PC-3 (cell line): ENCODE measurements around the gene ADD3. TPM values are rescaled to one million over a fixed set of nuclear protein-coding genes. Genes with fewer than 3 reads are reported as not detected.

Source experiments
- ATAC-seq: fragments of 200-7000 bp; cut with Tn5 transposase; 2 replicates; pipeline ENCODE4 v1.9.1; 2020; ENCODE audit warnings: mild to moderate bottlenecking, moderate library complexity
- BruUV-seq: library from RNA; stranded (reverse); fragments of 400-500 nt; replicated peaks from 2 replicates; lab custom pipeline; 2021; lab: Mats Ljungman, UMichigan
- CTCF ChIA-PET: fragments of 300-600 bp; sonication (Branson Sonifier 250); formaldehyde crosslinking; loops from one replicate; lab custom pipeline; 2022; ENCODE audit warnings: antibody characterized with exemption; lab: Charles Lee
- POLR2A ChIA-PET: fragments of 300-600 bp; sonication (Branson Sonifier 250); formaldehyde crosslinking; loops from one replicate; lab custom pipeline; 2022; ENCODE audit warnings: antibody characterized with exemption; ENCODE audit not compliant: unreplicated experiment; lab: Charles Lee
- DNase-seq: peaks from one replicate; pipeline ENCODE4 v3.0.0-alpha.2; 2015
- H2AFZ ChIP-seq: fragments of 300-600 bp; sonication (generic); 2 replicates; pipeline ENCODE4 v1.6.0; 2016; ENCODE audit warnings: antibody characterized with exemption, low read length
- H3F3A ChIP-seq: fragments of 300-600 bp; sonication (generic); one replicate; pipeline ENCODE4 v1.6.0; 2017; ENCODE audit warnings: antibody characterized with exemption, low read length, control low read depth, mild to moderate bottlenecking; ENCODE audit not compliant: unreplicated experiment
- H3K27ac ChIP-seq: fragments of 300-600 bp; sonication (generic); 2 replicates; pipeline ENCODE4 v1.5.1; 2016; ENCODE audit warnings: mild to moderate bottlenecking, low read length
- H3K27me3 ChIP-seq: fragments of 300-600 bp; sonication (generic); 2 replicates; pipeline ENCODE4 v1.6.1; 2016; ENCODE audit warnings: low read length, mixed read lengths
- H3K36me3 ChIP-seq: fragments of 300-600 bp; sonication (generic); 2 replicates; pipeline ENCODE4 v1.6.1; 2016; ENCODE audit warnings: low read depth, mixed run types, low read length, mixed read lengths
- H3K4me1 ChIP-seq: fragments of 300-600 bp; sonication (generic); 2 replicates; pipeline ENCODE4 v1.5.1; 2016; ENCODE audit warnings: low read length; ENCODE audit not compliant: insufficient read depth
- H3K4me2 ChIP-seq: fragments of 300-600 bp; sonication (generic); 2 replicates; pipeline ENCODE4 v1.6.0; 2016; ENCODE audit warnings: low read length
- H3K4me3 ChIP-seq: fragments of 300-600 bp; sonication (generic); 2 replicates; pipeline ENCODE4 v1.5.1; 2016; ENCODE audit warnings: mild to moderate bottlenecking, low read length, mixed read lengths
- H3K79me2 ChIP-seq: fragments of 300-600 bp; sonication (generic); 2 replicates; pipeline ENCODE4 v1.6.1; 2017; ENCODE audit warnings: low read length, mixed read lengths
- H3K9ac ChIP-seq: fragments of 300-600 bp; sonication (generic); 2 replicates; pipeline ENCODE4 v1.6.0; 2016; ENCODE audit warnings: mild to moderate bottlenecking, low read length
- H3K9me2 ChIP-seq: fragments of 300-600 bp; sonication (generic); replicated peaks from 2 replicates; pipeline ENCODE4 v1.6.1; 2016; ENCODE audit warnings: mixed run types, low read length, mixed read lengths
- H3K9me3 ChIP-seq: fragments of 300-600 bp; sonication (generic); 2 replicates; pipeline ENCODE4 v1.6.1; 2016; ENCODE audit warnings: low read length, mixed read lengths
- H4K20me1 ChIP-seq: fragments of 300-600 bp; sonication (generic); 2 replicates; pipeline ENCODE4 v1.6.1; 2016; ENCODE audit warnings: low read length, mixed read lengths
- CTCF ChIP-seq: fragments of 300-600 bp; sonication (generic); conservative IDR thresholded peaks from 2 replicates; pipeline ENCODE4 v1.5.1; 2017; ENCODE audit warnings: antibody characterized with exemption, low read depth, mild to moderate bottlenecking, low read length
- EZH2 ChIP-seq: fragments of 300-600 bp; sonication (generic); IDR thresholded peaks from one replicate; pipeline ENCODE4 v1.6.1; 2017; ENCODE audit warnings: antibody characterized with exemption, mild to moderate bottlenecking, low read length; ENCODE audit not compliant: unreplicated experiment
- EZH2phosphoT487 ChIP-seq: fragments of 300-600 bp; sonication (generic); IDR thresholded peaks from 2 replicates; pipeline ENCODE4 v1.6.1; 2018; ENCODE audit warnings: mild to moderate bottlenecking, antibody characterized with exemption, low read length, borderline replicate concordance
- intact Hi-C: fragments of 100-400 bp; cut with micrococcal nuclease; formaldehyde crosslinking; loops from 2 replicates; pipeline ENCODE4 v1.9.0; 2023
- total RNA-seq: library from RNA; depleted of rRNA; stranded (reverse); fragments of >200 nt; gene quantifications from 2 replicates; pipeline ENCODE4 v1.2.3, GENCODE V29; 2014

ADD3 gene
- total RNA-seq, 1 experiment from 2014 or later: 25.7 TPM

GRCh38 chr10:109959259-109960145, 48.3 kb upstream of the ADD3 start:
- H3K4me3 ChIP-seq: no peak overlapping the region
- ChIA-PET CTCF (no interaction called here), POLR2A (no interaction called here)
- intact Hi-C loops: loop anchor here (10.0 kb wide), 1 partner anchor 45 kb away; no protein-coding TSS in a partner anchor
- H3K79me2 ChIP-seq: no peaks in the 10 kb centered on the region
- no TSS peak for BruUV-seq
- H3K36me3 ChIP-seq: no peaks in the 10 kb centered on the region
- H3K9ac ChIP-seq: no peak overlapping the region
- H3K9me3 ChIP-seq: no peaks in the 10 kb centered on the region
- no peaks in the 10 kb centered on the region for H3K9me2 ChIP-seq
- no peak overlapping the region for H2AFZ ChIP-seq
- TF ChIP-seq CTCF: no peak
- TF ChIP-seq EZH2phosphoT487: no peak
- no peak for TF ChIP-seq EZH2
- no peak overlapping the region for H3K4me2 ChIP-seq
- no peaks in the 10 kb centered on the region for H3F3A ChIP-seq
- ATAC-seq (no peak), DNase-seq (no peak)
- H3K27me3 ChIP-seq: no peaks in the 10 kb centered on the region
- H3K27ac ChIP-seq: no peak overlapping the region
- peaks cover 15% of the 10 kb centered on the region for H3K4me1 ChIP-seq
- H4K20me1 ChIP-seq: no peaks in the 10 kb centered on the region

- ATAC-seq (no peak), DNase-seq (no peak)
- H3K79me2 ChIP-seq: no peaks in the 10 kb centered on the region
- H4K20me1 ChIP-seq: no peaks in the 10 kb centered on the region
- no peak for TF ChIP-seq CTCF
- TF ChIP-seq EZH2: no peak
- no peak for TF ChIP-seq EZH2phosphoT487
- H3K27me3 ChIP-seq: no peaks in the 10 kb centered on the region
- no peak overlapping the region for H3K4me2 ChIP-seq
- H3K9me3 ChIP-seq: no peaks in the 10 kb centered on the region
- intact Hi-C loops: loop anchor here (10.0 kb wide), 1 partner anchor 46 kb away; no protein-coding TSS in a partner anchor
- H3K27ac ChIP-seq: no peak overlapping the region
- H3K9me2 ChIP-seq: no peaks in the 10 kb centered on the region
- no TSS peak for BruUV-seq
- ChIA-PET POLR2A (no interaction called here), CTCF (no interaction called here)
- no peaks in the 10 kb centered on the region for H3F3A ChIP-seq
- no peaks in the 10 kb centered on the region for H3K36me3 ChIP-seq
- H3K9ac ChIP-seq: no peak overlapping the region
- no peak overlapping the region for H3K4me3 ChIP-seq
- peaks cover 22% of the 10 kb centered on the region for H3K4me1 ChIP-seq
- no peak overlapping the region for H2AFZ ChIP-seq
These were observed 47.1 kb upstream of the ADD3 start for GRCh38 chr10:109960682-109961081.
